GM18868 (cell line): ENCODE results near the gene IFIT2.
"Not testable (repeated sequence)": the region's sequence is repeated elsewhere in the genome, so short reads cannot be mapped to it uniquely, and the experiment has no call there.

Experiments used
- ATAC-seq: cut with Tn5 transposase; IDR thresholded peaks from one replicate; pipeline ENCODE4 v1.9.1; 2021; ENCODE audit warnings: mild to moderate bottlenecking, moderate library complexity; ENCODE audit not compliant: unreplicated experiment

IFIT2 gene

DNA sequence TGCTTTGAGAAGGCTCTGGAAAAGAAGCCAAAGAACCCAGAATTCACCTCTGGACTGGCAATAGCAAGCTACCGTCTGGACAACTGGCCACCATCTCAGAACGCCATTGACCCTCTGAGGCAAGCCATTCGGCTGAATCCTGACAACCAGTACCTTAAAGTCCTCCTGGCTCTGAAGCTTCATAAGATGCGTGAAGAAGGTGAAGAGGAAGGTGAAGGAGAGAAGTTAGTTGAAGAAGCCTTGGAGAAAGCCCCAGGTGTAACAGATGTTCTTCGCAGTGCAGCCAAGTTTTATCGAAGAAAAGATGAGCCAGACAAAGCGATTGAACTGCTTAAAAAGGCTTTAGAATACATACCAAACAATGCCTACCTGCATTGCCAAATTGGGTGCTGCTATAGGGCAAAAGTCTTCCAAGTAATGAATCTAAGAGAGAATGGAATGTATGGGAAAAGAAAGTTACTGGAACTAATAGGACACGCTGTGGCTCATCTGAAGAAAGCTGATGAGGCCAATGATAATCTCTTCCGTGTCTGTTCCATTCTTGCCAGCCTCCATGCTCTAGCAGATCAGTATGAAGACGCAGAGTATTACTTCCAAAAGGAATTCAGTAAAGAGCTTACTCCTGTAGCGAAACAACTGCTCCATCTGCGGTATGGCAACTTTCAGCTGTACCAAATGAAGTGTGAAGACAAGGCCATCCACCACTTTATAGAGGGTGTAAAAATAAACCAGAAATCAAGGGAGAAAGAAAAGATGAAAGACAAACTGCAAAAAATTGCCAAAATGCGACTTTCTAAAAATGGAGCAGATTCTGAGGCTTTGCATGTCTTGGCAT is 4.8 kb downstream of the IFIT2 start:
- ATAC-seq, result no peak

DNA sequence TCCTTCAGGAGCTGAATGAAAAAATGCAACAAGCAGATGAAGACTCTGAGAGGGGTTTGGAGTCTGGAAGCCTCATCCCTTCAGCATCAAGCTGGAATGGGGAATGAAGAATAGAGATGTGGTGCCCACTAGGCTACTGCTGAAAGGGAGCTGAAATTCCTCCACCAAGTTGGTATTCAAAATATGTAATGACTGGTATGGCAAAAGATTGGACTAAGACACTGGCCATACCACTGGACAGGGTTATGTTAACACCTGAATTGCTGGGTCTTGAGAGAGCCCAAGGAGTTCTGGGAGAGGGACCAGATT is 5.4 kb downstream of the IFIT2 start:
- no peak for ATAC-seq

DNA sequence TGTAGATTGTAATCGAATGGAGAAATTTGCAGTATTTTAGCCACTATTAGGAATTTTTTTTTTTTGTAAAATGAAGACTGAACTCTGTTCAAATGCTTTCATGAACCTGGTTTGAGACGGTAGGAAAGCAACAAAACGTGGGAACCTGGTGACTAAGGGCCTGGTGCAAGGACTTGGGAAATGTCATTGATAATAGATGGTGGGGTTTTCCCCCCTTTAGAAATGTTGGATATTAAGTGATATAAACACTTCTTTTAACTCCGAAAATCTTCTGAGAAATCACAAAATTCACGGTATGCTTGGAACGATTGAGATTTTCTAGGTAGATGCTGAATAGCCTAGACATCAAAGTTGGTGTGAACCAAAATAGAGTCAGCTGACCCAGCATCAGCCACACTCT is 6.4 kb downstream of the IFIT2 start:
- no peak for ATAC-seq

DNA sequence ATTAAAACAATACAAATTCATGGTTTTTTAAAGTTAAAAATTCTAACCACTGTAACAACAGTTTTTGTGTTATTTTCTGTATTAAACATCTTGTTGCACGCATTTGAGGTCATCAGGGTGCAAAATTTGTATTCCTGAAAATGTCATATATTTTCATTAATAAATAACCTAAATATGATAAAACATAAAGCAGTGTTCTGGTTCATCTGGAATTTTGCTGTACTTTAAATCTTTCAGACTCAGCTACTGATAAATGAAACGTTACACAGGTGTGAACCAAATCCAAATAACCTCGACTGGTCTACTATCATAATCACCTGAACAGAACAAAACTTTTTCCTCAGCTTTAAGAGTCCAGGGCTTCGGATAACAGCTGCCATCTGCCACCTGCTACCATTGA is 6.9 kb downstream of the IFIT2 start:
- no peak for ATAC-seq

DNA sequence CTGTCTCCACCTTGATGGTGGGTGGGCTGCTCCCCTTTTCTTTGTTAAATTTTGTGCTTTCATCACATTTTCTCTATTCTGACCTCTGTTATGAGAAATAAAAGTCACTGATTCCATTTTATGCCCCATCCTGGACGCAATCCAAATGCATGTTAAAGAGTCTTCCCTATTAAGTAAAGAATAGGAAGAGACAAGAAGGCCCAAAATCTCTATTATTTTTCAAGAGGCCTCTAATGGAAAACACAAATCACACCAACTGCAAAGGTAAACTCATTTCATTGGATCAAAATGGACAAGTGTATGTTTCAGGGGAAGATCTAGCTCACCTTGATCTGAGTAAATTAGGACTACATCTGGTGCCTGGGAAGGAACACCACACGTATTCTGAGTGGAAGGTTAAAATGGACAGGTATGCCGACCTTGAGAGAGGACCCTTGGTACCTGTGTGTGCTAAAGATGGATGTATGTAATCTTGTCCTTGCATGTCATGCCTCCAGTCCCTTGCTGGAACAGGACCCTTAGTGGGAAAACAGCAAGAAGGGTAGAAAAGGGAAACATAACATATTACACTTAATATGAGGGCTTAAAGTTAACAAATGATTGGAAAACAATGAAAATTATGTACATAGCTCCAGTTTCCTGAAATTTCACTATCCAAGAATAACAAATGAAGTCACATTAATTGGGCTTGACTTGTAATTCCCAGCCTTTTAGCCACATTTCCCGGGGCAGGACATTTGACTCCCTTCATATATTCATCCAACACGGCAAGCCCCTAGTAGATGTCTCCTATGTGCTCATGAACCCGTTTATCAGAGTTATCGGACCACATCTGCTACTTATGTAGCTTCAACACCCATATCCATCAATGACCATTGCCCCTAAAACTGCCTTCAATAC is 7.6 kb downstream of the IFIT2 start:
- ATAC-seq, result no peak

DNA sequence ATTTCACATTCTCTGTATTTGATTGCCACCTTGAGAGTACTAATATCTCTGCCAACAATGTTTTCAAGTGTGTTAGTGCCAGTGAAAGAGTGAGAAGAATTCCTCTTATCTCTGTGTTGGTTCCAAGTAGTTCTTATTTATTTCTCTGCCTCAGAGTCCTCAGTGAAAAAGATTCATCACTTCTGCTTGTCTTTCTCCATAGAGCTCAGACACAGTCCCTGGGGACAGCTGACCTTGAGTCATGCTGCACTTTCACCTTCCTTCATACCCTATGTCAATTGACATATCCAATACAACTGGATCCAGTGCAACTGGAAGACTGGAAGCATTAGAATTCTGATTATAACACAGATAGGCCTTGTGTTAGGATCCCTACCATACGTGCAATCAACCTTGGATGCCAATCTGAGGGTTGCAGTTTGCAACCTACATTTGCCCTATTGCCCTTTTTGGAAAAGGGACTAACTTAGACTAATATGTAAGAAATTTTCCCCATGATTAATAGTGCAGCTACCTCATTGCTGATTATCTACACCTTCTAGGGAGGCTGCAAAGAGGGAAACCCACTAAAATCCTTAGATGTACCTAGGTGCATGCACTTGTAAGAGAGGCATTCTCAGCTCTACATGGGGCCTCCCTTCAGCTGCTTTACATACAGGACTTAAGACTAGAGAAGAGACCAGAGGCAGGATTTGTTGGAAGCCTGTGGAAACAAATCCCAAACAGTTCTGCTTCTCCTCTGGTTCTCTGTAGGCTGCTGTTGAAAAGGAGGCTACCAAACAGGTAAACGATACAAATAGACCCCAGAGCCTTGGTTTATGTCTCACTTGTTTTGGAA is 8.4 kb downstream of the IFIT2 start:
- ATAC-seq, result no peak

DNA sequence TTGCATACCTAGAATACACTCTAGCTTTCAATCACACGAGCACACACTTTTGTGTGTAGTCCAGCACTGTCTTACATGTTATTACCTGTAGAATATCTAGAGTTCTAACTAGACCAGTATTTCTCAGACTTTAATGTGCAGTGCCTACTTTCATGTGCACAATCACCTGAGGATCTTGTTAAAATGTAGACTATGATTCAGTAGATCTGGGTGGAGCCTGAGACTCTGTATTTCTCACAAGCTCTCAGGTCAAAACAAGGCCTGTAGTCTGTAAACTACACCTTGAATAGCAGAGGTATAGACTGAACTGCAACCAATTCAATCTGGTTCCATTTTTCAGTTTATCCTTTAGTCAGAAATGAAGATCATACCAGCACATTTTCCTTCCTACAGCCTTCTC is 11.1 kb downstream of the IFIT2 start:
- ATAC-seq, result no peak

DNA sequence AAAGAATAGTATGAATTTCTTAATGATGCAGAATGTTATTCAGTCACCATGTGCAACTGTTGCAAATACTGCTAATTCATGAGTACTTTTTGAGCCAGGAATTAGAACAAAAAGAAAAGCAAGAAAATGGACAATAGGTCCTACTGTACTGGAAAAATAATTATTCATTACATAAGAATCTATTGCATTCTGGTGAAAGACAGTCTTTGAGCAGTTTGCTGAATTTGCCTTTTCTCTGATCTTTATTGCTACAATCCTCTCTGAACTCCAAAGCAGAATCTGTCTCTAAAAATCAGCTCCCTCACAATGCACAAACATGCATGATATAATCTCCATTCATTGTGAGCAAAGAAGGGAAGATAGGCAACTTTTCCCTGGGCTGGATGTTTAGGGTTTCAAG is 12.8 kb downstream of the IFIT2 start:
- ATAC-seq, result no peak

DNA sequence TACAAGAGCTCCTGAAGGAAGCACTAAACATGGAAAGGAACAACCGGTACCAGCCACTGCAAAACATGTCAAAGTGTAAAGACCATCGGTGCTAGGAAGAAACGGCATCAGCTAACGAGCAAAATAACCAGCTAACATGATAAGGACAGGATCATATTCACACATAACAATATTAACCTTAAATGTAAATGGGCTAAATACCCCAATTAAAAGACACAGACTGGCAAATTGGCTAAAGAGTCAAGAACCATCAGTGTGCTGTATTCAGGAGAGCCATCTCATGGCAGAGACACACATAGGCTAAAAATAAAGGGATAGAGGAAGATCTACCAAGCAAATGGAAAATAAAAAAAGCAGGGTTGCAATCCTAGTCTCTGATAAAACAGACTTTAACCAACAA is 16.2 kb downstream of the IFIT2 start:
- not testable (repeated sequence) for ATAC-seq

DNA sequence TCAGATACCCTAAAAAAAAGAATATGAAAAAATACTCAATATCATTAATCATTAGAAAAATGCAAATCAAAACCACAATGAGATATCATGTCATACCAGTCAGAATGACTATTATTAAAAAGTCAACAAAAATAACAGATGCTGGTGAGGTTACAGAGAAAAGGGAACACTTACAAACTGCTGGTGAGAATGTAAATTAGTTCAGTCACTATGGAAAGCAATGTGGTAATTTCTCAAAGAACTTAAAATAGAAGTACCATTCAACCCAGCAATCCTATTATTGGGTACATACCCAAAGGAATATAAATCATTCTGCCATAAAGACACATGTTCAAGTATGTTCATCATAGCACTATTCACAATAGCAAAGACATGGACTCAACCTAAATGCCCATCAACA is 23.2 kb downstream of the IFIT2 start:
- ATAC-seq, result not testable (repeated sequence)

DNA sequence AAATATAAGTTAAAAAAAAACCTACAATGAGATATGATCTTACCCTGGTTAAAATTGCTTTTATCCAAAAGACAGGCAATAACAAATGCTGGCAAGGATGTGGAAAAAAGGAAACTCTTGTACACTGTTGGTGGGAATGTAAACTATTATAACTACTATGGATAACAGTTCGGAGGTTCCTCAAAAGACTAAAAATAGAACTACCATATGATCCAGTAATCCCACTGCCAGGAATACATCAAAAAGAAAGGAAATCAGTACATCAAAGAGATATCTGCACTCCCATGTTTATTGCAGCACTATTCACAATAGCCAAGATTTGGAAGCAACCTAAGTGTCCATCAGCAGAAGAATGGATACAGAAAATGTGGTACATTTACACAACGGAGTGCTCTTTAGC is 24.0 kb downstream of the IFIT2 start:
- not testable (repeated sequence) for ATAC-seq

DNA sequence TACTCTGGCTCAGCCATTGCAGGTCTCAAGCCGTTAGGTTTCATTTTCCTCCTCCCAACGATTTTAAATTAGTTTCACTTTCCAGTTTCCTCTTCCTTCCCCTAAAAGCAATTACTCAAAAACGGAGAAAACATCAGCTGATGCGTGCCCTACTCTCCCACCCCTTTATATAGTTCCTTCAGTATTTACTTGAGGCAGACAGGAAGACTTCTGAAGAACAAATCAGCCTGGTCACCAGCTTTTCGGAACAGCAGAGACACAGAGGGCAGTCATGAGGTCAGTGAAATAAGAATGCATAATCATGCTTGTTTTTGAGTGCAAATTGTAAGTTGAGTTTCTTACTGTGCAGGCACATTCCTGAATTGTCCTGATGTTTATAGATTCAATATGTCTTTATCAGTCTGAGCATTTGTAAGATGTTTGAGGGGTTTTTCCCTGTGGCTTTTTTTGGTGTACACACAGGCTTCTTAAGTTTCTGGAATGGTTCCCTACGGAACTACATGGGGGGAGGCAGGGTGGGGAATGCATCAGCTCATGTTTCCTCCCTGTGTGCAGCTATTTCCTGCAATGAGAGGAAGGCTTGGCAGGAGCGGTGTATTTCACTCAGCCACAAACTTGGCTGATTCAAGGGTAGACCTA is 26.1 kb downstream of the IFIT2 start, which contains the start of gene IFIT3:
Gene IFIT3 (plus strand): TSS at position 195 of the 639 bp plus-strand sequence. CDS start 77 bp downstream, at position 272.
- no peak for ATAC-seq

DNA sequence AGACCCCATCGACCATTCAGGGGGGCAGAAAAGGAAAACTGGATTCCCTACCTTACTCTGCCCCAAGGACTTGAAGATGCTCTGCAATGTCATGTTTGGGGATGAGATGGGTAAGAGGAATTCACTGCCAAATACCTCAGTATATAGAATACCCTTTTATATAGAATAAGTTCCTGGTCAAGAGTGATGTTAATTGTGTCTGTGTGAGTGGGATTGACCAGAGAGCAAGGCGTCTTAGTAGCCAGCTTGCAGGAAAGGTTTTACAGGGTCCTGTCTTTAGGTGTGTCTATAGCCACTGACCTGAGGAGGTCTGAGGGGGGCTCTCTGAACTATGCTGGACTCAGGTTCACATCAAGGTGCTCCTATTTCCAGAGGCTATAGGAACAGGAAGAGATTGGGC is 27.3 kb downstream of the IFIT2 start:
- no peak for ATAC-seq

DNA sequence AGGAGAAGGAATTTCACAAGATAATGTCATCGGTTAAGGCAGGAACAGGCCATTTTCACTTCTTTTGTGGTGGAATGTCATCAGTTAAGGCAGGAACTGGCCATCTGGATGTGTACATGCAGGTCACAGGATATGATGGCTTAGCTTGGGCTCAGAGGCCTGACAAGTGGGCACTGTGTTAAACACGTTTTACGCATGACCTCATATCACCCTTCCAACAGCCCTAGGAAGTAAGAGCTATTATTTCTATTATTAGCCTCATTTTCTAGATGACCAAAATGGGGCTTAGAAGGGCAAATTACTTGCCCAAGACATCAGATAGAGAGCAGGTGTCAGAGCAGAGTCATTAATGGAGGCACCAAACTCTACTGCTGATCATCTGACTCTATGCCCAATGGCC is 28.2 kb downstream of the IFIT2 start:
- not testable (repeated sequence) for ATAC-seq

DNA sequence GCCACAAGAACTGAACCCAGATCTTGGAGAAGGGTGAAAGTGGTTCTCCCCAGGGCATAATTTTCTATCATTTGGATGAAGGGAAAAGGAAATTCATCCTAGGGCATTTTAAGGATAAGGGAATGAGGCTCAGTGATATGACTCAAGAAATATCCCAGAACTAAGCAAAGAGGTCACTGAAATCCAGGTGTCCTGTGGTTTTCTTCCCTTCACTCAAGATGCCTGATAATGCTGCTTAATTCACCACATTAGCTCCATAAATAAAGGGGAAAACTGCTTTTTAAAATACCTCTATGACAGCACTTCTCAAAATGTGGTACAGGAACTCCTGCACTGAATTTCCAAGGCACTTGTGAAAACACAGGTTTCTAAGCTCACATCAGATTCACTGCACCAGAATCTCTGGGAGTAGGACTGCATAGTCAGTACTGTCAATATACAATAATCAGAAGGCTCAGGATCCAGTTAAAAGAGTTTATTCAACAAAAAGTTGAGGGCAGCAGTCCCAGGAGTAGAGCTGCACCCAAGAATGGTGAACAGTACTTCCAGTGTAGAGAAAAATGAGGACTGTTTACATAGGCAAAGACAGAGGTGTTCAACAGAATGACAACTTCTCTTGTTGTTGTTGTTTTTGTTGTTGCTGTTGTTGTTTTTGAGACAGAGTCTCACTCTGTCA is 28.8 kb downstream of the IFIT2 start:
- no peak for ATAC-seq

DNA sequence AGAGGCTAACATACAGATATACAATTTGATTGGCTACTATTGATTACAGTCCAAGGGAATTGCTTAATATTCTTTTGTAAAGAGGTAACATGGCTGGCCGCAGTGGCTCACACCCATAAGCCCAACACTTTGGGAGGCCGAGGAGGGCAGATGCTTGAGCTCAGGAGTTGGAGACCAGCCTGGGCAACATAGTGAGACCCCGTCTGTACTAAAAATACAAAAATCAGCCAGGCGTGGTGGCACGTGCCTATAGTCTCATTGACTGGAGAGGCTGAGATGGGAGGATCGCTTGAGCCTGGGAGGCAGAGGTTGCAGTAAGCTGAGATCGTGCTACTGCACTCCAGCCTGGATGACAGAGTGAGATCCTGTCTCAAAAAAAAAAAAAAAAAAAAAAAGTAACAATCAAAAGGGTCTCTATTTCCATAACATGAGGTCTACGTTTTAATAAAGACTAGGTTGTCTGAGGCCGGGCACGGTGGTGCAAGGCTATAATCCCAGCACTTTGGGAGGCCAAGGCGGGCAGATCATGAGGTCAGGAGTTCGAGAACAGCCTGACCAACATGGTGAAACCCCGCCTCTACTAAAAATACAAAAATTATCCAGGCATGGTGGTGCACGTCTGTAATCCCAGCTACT is 29.8 kb downstream of the IFIT2 start:
- ATAC-seq, result not testable (repeated sequence)

DNA sequence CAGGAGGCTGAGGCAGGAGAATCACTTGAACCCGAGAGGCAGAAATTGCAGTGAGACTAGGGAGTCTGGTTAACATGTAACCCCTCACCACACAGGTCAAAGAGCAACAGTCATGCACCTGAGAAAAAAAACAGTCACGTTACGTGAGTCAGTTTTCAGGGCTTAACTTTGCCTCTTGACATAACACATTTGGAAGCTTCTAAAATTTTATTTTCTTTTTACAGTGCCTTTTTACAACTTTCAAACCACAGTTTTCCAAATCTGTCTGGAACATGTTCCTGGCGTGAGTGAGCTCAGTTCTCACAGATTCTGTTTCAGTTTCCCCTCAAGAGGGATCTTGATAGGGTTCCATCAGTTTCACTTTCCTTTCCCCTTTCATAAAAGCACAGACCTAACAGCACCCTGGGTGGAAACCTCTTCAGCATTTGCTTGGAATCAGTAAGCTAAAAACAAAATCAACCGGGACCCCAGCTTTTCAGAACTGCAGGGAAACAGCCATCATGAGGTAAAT is 30.3 kb downstream of the IFIT2 start:
- ATAC-seq, result peak; percentile 40

DNA sequence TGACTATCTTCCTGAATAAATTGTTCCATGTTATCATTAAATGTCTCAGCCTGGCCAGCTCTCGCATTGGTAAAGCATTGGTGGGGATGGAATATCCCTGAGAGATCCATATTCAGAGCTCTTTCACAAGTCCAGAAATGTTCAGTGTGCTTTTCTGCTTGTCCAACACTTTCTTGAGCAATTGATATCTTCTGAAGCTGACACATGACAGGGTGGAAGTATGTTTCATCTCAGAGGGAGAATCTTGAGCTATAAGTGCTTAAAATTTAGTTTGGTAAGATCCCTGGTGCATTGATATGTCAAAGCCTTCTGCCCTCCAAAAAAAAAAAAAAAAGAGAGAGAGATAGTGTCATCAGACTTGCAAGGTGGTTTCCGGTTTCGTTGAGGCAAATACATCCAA is 33.4 kb downstream of the IFIT2 start:
- no peak for ATAC-seq

DNA sequence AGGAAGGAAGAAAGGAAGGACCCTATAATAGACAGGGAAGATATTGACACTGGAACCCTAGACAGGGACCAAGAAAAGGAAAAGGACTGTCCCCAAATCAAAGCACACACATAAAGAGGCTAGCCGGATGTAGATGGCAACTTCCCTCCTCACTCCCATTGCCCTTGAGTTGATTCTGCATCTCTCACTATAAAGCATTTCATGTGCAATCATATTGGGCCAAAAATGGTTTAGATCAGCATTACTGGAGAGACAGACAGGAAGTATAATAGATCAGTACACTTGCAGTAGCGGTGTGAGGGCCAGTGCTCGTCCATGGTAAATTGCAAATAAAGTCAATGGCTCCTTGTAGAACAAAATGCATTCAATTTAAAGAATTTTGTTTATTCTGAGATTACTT is 34.4 kb downstream of the IFIT2 start:
- no peak for ATAC-seq
